Loucy (cell line): Measurements from ENCODE around the gene GVQW3.

Experiments used
- H2AFZ ChIP-seq: fragments of 200-600 bp; sonication (generic); 2 replicates; pipeline ENCODE4 v1.6.0; 2016; ENCODE audit warnings: antibody characterized with exemption, mild to moderate bottlenecking, low read length, moderate library complexity
- H3F3A ChIP-seq: fragments of 200-600 bp; 2 replicates; pipeline ENCODE4 v1.6.0; 2016; ENCODE audit warnings: antibody characterized with exemption, low read depth, mild to moderate bottlenecking
- H3K27me3 ChIP-seq: fragments of 200-600 bp; sonication (generic); 2 replicates; pipeline ENCODE4 v1.6.1; 2014; ENCODE audit warnings: low read length, mild to moderate bottlenecking; ENCODE audit not compliant: insufficient read depth, poor library complexity, severe bottlenecking
- H3K36me3 ChIP-seq: fragments of 200-600 bp; sonication (generic); 2 replicates; pipeline ENCODE4 v1.6.1; 2016; ENCODE audit warnings: low read length; ENCODE audit not compliant: insufficient read depth
- H3K4me1 ChIP-seq: fragments of 200-600 bp; sonication (generic); 2 replicates; pipeline ENCODE4 v1.5.1; 2014; ENCODE audit warnings: low read length, mild to moderate bottlenecking; ENCODE audit not compliant: insufficient read depth, poor library complexity, severe bottlenecking
- H3K4me2 ChIP-seq: fragments of 200-600 bp; sonication (generic); 2 replicates; pipeline ENCODE4 v1.6.0; 2014; ENCODE audit warnings: antibody characterized with exemption, low read length, low read depth, mild to moderate bottlenecking; ENCODE audit not compliant: poor library complexity, severe bottlenecking
- H3K4me3 ChIP-seq: fragments of 200-600 bp; sonication (generic); 2 replicates; pipeline ENCODE4 v1.5.1; 2014; ENCODE audit warnings: low read length, mild to moderate bottlenecking, mixed read lengths; ENCODE audit not compliant: poor library complexity, severe bottlenecking
- H3K79me2 ChIP-seq: fragments of 200-600 bp; sonication (generic); 2 replicates; pipeline ENCODE4 v1.6.1; 2014; ENCODE audit warnings: low read length; ENCODE audit not compliant: insufficient read depth
- H3K9ac ChIP-seq: fragments of 200-600 bp; sonication (generic); 2 replicates; pipeline ENCODE4 v1.6.0; 2014; ENCODE audit warnings: mild to moderate bottlenecking, low read depth, low read length, moderate library complexity; ENCODE audit not compliant: poor library complexity, severe bottlenecking
- H3K9me2 ChIP-seq: fragments of 200-600 bp; sonication (generic); replicated peaks from 2 replicates; pipeline ENCODE4 v1.6.1; 2016; ENCODE audit warnings: low read depth, low read length, mixed read lengths
- H3K9me3 ChIP-seq: fragments of 200-600 bp; sonication (generic); 2 replicates; pipeline ENCODE4 v1.6.1; 2014; ENCODE audit warnings: mild to moderate bottlenecking, antibody characterized with exemption, low read length, low read depth; ENCODE audit not compliant: insufficient read depth
- H4K20me1 ChIP-seq: fragments of 200-600 bp; sonication (generic); 2 replicates; pipeline ENCODE4 v1.6.0; 2014; ENCODE audit warnings: antibody characterized with exemption, low read length, mild to moderate bottlenecking; ENCODE audit not compliant: insufficient read depth, poor library complexity, severe bottlenecking
- EZH2phosphoT487 ChIP-seq: fragments of 200-600 bp; IDR thresholded peaks from 2 replicates; pipeline ENCODE4 v1.6.1; 2018; ENCODE audit warnings: antibody characterized with exemption, mild to moderate bottlenecking, moderate library complexity, borderline replicate concordance
- TF ChIP-seq, protein P1 (sequence below): fragments of 200-600 bp; sonication (generic); conservative IDR thresholded peaks from 2 replicates; pipeline ENCODE4 v1.5.1; 2014; ENCODE audit warnings: mild to moderate bottlenecking, antibody characterized with exemption, low read length

Gene GVQW3

GRCh38 chr11:76362716-76363115 is 18.4 kb upstream of the GVQW3 start:
- H4K20me1 ChIP-seq, result peaks cover 3% of the 10 kb centered on the region
- no peak overlapping the region for H2AFZ ChIP-seq
- TF ChIP-seq EZH2phosphoT487, result no peak
- TF ChIP-seq, protein P1, sequence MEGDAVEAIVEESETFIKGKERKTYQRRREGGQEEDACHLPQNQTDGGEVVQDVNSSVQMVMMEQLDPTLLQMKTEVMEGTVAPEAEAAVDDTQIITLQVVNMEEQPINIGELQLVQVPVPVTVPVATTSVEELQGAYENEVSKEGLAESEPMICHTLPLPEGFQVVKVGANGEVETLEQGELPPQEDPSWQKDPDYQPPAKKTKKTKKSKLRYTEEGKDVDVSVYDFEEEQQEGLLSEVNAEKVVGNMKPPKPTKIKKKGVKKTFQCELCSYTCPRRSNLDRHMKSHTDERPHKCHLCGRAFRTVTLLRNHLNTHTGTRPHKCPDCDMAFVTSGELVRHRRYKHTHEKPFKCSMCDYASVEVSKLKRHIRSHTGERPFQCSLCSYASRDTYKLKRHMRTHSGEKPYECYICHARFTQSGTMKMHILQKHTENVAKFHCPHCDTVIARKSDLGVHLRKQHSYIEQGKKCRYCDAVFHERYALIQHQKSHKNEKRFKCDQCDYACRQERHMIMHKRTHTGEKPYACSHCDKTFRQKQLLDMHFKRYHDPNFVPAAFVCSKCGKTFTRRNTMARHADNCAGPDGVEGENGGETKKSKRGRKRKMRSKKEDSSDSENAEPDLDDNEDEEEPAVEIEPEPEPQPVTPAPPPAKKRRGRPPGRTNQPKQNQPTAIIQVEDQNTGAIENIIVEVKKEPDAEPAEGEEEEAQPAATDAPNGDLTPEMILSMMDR, result no peak
- H3K27me3 ChIP-seq, result no peaks in the 10 kb centered on the region
- H3K4me3 ChIP-seq, result no peak overlapping the region
- H3F3A ChIP-seq, result no peaks in the 10 kb centered on the region
- H3K9me2 ChIP-seq, result no peaks in the 10 kb centered on the region
- no peak overlapping the region for H3K4me2 ChIP-seq
- H3K79me2 ChIP-seq, result peaks cover 52% of the 10 kb centered on the region
- H3K9ac ChIP-seq, result no peak overlapping the region
- H3K9me3 ChIP-seq, result no peaks in the 10 kb centered on the region
- H3K36me3 ChIP-seq, result peaks cover 69% of the 10 kb centered on the region; the same call in 1 of the 2 replicates
- H3K4me1 ChIP-seq, result peaks cover 4% of the 10 kb centered on the region

- peaks cover 22% of the 10 kb centered on the region for H4K20me1 ChIP-seq
- H3K4me3 ChIP-seq, result no peak overlapping the region
- no peaks in the 10 kb centered on the region for H3K9me3 ChIP-seq
- H3K27me3 ChIP-seq, result no peaks in the 10 kb centered on the region
- H2AFZ ChIP-seq, result no peak overlapping the region
- H3K9ac ChIP-seq, result no peak overlapping the region
- peaks cover 76% of the 10 kb centered on the region for H3K79me2 ChIP-seq
- H3K4me1 ChIP-seq, result peaks cover 6% of the 10 kb centered on the region
- H3K9me2 ChIP-seq, result no peaks in the 10 kb centered on the region
- H3K4me2 ChIP-seq, result no peak overlapping the region
- no peaks in the 10 kb centered on the region for H3F3A ChIP-seq
- TF ChIP-seq, protein P1, result no peak
- no peak for TF ChIP-seq EZH2phosphoT487
- peaks cover 47% of the 10 kb centered on the region; the same call in 1 of the 2 replicates for H3K36me3 ChIP-seq
These were observed 16.0 kb upstream of the GVQW3 start for GRCh38 chr11:76365038-76365679.

GRCh38 chr11:76368490-76368889 is 12.6 kb upstream of the GVQW3 start:
- peaks cover 35% of the 10 kb centered on the region for H4K20me1 ChIP-seq
- H3K79me2 ChIP-seq, result peaks cover 94% of the 10 kb centered on the region
- no peak overlapping the region for H3K4me3 ChIP-seq
- H3K4me1 ChIP-seq, result peaks cover 11% of the 10 kb centered on the region
- TF ChIP-seq, protein P1, result no peak
- no peak for TF ChIP-seq EZH2phosphoT487
- H3F3A ChIP-seq, result no peaks in the 10 kb centered on the region
- no peak overlapping the region for H2AFZ ChIP-seq
- no peaks in the 10 kb centered on the region for H3K27me3 ChIP-seq
- peaks cover 24% of the 10 kb centered on the region; the same call in 1 of the 2 replicates for H3K36me3 ChIP-seq
- no peak overlapping the region for H3K9ac ChIP-seq
- H3K4me2 ChIP-seq, result no peak overlapping the region
- no peaks in the 10 kb centered on the region for H3K9me3 ChIP-seq
- no peaks in the 10 kb centered on the region for H3K9me2 ChIP-seq
